GM18517 (cell line): Measurements from ENCODE around the gene PTPRN2.
"Not testable (repeated sequence)": the region's sequence is repeated elsewhere in the genome, so short reads cannot be mapped to it uniquely, and the experiment has no call there.

ENCODE experiments used
- ATAC-seq: cut with Tn5 transposase; IDR thresholded peaks from one replicate; pipeline ENCODE4 v1.9.1; 2021; ENCODE audit warnings: mild to moderate bottlenecking, moderate library complexity; ENCODE audit not compliant: unreplicated experiment

Gene PTPRN2

GRCh38 chr7:157675427-157675927 lies 912.1 kb downstream of the PTPRN2 start:
- no peak for ATAC-seq

GRCh38 chr7:157674715-157675426 lies 912.8 kb downstream of the PTPRN2 start:
- no peak for ATAC-seq

GRCh38 chr7:157674027-157674714 lies 913.5 kb downstream of the PTPRN2 start:
- no peak for ATAC-seq

- ATAC-seq, result no peak
Observed at GRCh38 chr7:157673573-157673972, 914.0 kb downstream of the PTPRN2 start.

- ATAC-seq, result no peak
Observed at GRCh38 chr7:157671358-157672255, 916.0 kb downstream of the PTPRN2 start.

GRCh38 chr7:157670490-157671357 lies 916.9 kb downstream of the PTPRN2 start:
- ATAC-seq, result no peak

GRCh38 chr7:157669768-157670351 lies 917.8 kb downstream of the PTPRN2 start:
- no peak for ATAC-seq

- no peak for ATAC-seq
Observed at GRCh38 chr7:157668884-157669767, 918.5 kb downstream of the PTPRN2 start.

- no peak for ATAC-seq
Observed at GRCh38 chr7:157668221-157668883, 919.3 kb downstream of the PTPRN2 start.

- no peak for ATAC-seq
Observed at GRCh38 chr7:157667731-157668130, 919.9 kb downstream of the PTPRN2 start.

GRCh38 chr7:157667261-157667660 lies 920.4 kb downstream of the PTPRN2 start:
- no peak for ATAC-seq

- ATAC-seq, result no peak
Observed at GRCh38 chr7:157666530-157667040, 921.0 kb downstream of the PTPRN2 start.

GRCh38 chr7:157665634-157665988 lies 922.0 kb downstream of the PTPRN2 start:
- not testable (repeated sequence) for ATAC-seq

- ATAC-seq, result no peak
Observed at GRCh38 chr7:157664871-157665633, 922.6 kb downstream of the PTPRN2 start.

GRCh38 chr7:157664034-157664433 lies 923.6 kb downstream of the PTPRN2 start:
- ATAC-seq, result no peak

GRCh38 chr7:157662981-157663716 lies 924.5 kb downstream of the PTPRN2 start:
- ATAC-seq, result no peak
